ELF-1 (cell line): ENCODE results near the gene PRDM7.
A peak's percentile ranks its signal among the peaks of the same experiment; 100 is the strongest.
"Not testable (repeated sequence)": the region's sequence is repeated elsewhere in the genome, so short reads cannot be mapped to it uniquely, and the experiment has no call there.

ENCODE experiments used
- DNase-seq: peaks from one replicate; pipeline ENCODE4 v3.0.0-alpha.2; 2016; ENCODE audit warnings: low read depth, low spot score

The PRDM7 gene

GRCh38 chr16:90072442-90073105, 4.6 kb downstream of the PRDM7 start:
- no peak for DNase-seq

- no peak for DNase-seq
Measured at GRCh38 chr16:90070440-90070839, 6.7 kb downstream of the PRDM7 start.

GRCh38 chr16:90061437-90061836, 15.7 kb downstream of the PRDM7 start:
- DNase-seq: no peak

- DNase-seq: no peak
Measured at GRCh38 chr16:90057738-90058173, 19.4 kb downstream of the PRDM7 start.

- DNase-seq: not testable (repeated sequence)
Measured at GRCh38 chr16:90056521-90056920, 20.6 kb downstream of the PRDM7 start.

GRCh38 chr16:90055371-90055770, 21.8 kb downstream of the PRDM7 start:
- DNase-seq: no peak

- DNase-seq: no peak
Measured at GRCh38 chr16:90054554-90054953, 22.6 kb downstream of the PRDM7 start.

GRCh38 chr16:90053902-90054500, 23.1 kb downstream of the PRDM7 start:
- DNase-seq: no peak

GRCh38 chr16:90050969-90051368, 26.2 kb downstream of the PRDM7 start:
- DNase-seq: no peak

GRCh38 chr16:90048737-90049330, 28.3 kb downstream of the PRDM7 start:
- DNase-seq: no peak

GRCh38 chr16:90048347-90048722, 28.8 kb downstream of the PRDM7 start:
- no peak for DNase-seq

- DNase-seq: no peak
Measured at GRCh38 chr16:90047714-90048346, 29.3 kb downstream of the PRDM7 start.

GRCh38 chr16:90046971-90047713, 30.0 kb downstream of the PRDM7 start:
- DNase-seq: peak; percentile 45

GRCh38 chr16:90046122-90046970, 30.8 kb downstream of the PRDM7 start:
- peak; percentile 93 for DNase-seq

- no peak for DNase-seq
Measured at GRCh38 chr16:90044111-90044551, 33.0 kb downstream of the PRDM7 start.

- no peak for DNase-seq
Measured at GRCh38 chr16:90043526-90043925, 33.6 kb downstream of the PRDM7 start.

- DNase-seq: no peak
Measured at GRCh38 chr16:90042946-90043514, 34.1 kb downstream of the PRDM7 start.

GRCh38 chr16:90041896-90042473, 35.1 kb downstream of the PRDM7 start:
- no peak for DNase-seq

GRCh38 chr16:90040152-90041023, 36.7 kb downstream of the PRDM7 start:
- DNase-seq: no peak
